AG04450 (cell line): ENCODE results near the gene SMPD3. TPM values are rescaled to one million over a fixed set of nuclear protein-coding genes. Genes with fewer than 3 reads are reported as not detected.

Experiments
- CTCF ChIA-PET: fragments of 300-600, 350-600 bp; formaldehyde crosslinking; extraction: SDS; loops from one replicate; lab custom pipeline; 2022; ENCODE audit warnings: antibody characterized with exemption, inconsistent platforms; lab: Charles Lee
- POLR2A ChIA-PET: fragments of 350-600 bp; formaldehyde crosslinking; extraction: SDS; loops from one replicate; lab custom pipeline; 2021; ENCODE audit warnings: antibody characterized with exemption, inconsistent platforms; lab: Yijun Ruan, JAX
- DNase-seq: peaks from one replicate; pipeline ENCODE4 v3.0.0-alpha.2; 2011; ENCODE audit warnings: low read depth, low spot score
- H3K27ac ChIP-seq: one replicate; pipeline ENCODE4 v1.5.1; 2012; ENCODE audit warnings: low read depth, low read length, control low read depth
- H3K27me3 ChIP-seq: one replicate; pipeline ENCODE4 v1.6.0; 2012; ENCODE audit warnings: low read length; ENCODE audit not compliant: control insufficient read depth, insufficient read depth
- H3K4me3 ChIP-seq: 2 replicates; pipeline ENCODE4 v1.5.1; 2011; ENCODE audit warnings: mild to moderate bottlenecking, low read depth, low read length, control low read depth
- H3K9me3 ChIP-seq: 2 replicates; pipeline ENCODE4 v1.5.1; 2012; ENCODE audit warnings: low read length; ENCODE audit not compliant: control insufficient read depth, insufficient read depth
- polyA plus RNA-seq: library from polyadenylated mRNA; depleted of rRNA; stranded (reverse); fragments of >200 nt; gene quantifications from 2 replicates; pipeline ENCODE4 v1.2.3, GENCODE V29; 2011
- TF ChIP-seq, protein P1 (sequence below): IDR thresholded peaks from 2 replicates; pipeline ENCODE4 v1.5.1; 2011; ENCODE audit warnings: low read depth, low read length, control low read depth, inconsistent platforms

Gene SMPD3
- polyA plus RNA-seq, 1 experiment = not detected

DNA sequence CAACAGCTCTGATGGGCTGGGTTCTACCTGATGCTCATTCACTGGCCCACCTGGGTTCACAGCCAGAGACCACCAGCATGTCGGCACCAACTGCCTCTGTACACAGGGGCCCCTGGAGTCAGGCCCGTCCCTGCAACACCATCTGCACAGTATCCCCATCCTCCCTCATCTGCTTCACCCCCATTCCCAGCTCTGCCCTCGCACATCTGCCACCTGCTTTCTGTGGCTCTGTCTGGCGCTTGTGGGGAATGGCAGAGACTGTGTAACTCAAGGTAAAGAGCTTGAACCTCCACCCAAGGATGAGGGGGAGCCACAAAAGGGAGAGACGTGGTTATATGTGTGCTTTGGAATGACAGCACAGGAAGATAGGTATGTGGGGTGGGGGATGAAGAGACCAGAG, 27.2 kb downstream of the SMPD3 start:
- peaks cover 28% of the 10 kb centered on the region for H3K27me3 ChIP-seq

DNA sequence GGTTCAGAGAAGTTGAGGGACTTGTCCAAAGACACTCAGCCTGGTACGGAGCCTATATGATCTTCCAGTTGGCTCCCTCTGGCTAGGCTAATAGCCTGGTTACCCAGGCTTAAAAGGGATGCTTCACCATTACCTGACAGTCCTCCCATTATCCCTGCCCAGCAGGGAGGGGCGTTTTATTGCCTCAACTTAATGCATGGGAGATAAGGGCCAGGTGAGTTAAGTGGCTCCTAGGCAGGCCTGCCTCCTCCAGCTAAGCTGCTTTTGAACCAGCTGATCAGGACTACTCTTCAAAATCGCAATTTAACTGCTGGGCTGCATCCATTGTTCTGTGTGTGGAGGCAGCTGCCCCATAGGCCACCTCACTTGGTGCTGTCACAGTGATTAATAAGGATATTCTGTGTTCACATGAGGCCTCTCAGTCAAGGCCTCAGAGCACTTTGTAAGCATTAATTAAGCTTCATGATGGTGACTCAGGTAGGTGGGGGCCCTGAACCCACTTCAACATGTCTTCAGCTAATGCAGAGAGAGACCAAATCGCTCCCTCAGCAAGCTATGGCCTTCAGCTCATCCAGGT, 27.9 kb downstream of the SMPD3 start:
- Histone ChIP-seq H3K27me3 (peaks cover 29% of the 10 kb centered on the region), H3K9me3 (no peaks in the 10 kb centered on the region), H3K4me3 (no peak overlapping the region), H3K27ac (no peak overlapping the region)
- no peak for DNase-seq
- TF ChIP-seq, protein P1, sequence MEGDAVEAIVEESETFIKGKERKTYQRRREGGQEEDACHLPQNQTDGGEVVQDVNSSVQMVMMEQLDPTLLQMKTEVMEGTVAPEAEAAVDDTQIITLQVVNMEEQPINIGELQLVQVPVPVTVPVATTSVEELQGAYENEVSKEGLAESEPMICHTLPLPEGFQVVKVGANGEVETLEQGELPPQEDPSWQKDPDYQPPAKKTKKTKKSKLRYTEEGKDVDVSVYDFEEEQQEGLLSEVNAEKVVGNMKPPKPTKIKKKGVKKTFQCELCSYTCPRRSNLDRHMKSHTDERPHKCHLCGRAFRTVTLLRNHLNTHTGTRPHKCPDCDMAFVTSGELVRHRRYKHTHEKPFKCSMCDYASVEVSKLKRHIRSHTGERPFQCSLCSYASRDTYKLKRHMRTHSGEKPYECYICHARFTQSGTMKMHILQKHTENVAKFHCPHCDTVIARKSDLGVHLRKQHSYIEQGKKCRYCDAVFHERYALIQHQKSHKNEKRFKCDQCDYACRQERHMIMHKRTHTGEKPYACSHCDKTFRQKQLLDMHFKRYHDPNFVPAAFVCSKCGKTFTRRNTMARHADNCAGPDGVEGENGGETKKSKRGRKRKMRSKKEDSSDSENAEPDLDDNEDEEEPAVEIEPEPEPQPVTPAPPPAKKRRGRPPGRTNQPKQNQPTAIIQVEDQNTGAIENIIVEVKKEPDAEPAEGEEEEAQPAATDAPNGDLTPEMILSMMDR = no peak
- ChIA-PET CTCF (no interaction called here), POLR2A (no interaction called here)

More for the DNA sequence above, 27.2 kb downstream of the SMPD3 start:
- TF ChIP-seq, protein P1 = no peak
- Histone ChIP-seq H3K27ac (no peak overlapping the region), H3K9me3 (no peaks in the 10 kb centered on the region), H3K4me3 (no peak overlapping the region)
- CTCF ChIA-PET = interaction anchor here (1.1 kb wide), 1 partner anchor 15 kb away, joined by 3 read pairs; no protein-coding TSS in a partner anchor
- POLR2A ChIA-PET = no interaction called here
- DNase-seq = no peak

DNA sequence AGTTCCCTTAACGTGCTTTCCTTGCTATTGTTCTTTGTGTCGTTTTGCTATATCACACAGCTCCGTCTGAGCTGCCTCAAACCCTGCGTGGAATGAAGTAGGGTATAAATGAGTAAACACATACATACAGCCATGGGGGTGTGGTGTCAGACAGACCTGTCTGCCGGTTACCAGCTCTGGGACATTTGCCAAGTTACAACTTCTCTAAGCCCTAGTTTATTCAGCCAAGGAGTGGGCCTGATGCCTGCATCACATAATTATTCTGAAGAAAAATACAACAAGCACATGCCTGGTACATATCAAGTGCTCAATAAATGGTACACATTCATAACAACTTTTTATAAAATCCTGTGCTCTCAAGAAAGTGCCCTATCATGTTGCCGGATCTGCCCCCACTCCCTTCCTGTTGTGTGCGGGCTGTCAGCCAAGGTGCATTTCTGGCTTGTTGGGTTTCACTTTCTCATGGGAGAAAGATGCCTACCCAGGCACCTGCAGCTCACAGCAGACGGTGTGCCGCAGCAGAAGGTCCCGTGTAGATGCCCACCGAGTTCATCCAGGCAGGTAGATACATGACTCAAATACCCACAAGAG, 30.5 kb downstream of the SMPD3 start:
- DNase-seq = no peak
- ChIA-PET POLR2A (no interaction called here), CTCF (no interaction called here)

DNA sequence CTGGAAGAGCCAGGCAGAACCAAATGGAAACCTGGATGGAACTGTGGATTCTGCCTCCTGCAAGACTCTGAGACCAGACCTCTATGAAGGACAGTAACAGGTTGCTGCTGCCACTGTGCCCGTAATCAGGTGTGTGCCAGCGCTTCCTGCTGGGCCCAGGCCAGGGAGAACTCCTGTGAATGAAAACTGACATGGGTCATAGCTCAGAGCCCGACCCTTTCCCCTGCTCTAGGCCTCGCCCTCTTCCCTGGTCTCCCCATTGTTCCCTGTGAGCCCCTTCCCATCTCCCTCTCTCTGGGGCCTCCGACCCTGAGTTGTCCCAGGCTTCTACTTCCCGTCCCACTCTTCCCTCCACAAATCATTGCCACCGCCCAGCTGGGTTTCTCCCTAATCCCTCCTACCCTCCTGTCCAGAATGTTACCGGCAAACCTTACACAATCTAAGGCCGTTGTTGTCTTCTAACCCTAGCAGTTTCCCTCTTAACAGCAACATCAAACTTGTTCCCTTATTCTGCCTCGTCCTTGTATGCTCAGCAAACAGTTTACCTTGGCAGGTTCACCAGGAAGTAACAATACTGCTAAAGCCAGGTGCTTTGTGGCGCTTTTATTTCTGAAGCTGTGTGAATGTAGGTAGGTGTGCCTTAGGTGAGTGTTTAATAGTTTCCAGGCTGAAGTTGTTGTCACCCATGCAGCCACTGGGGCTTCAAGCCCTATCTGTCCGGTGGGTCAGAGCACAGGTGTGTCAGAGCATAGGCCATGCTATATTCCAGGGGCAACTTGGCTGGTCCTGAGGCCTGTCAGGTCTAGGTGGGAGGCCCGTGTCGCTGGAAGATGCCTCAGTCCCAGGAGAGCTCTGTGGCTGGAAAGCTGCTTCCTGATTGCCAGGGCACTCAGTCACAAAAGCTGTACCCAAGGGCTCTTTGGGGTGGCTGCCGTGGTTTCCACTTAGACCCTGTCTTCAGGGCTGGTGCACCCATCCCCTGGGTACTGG, 32.0 kb downstream of the SMPD3 start:
- no peak overlapping the region for H3K27ac ChIP-seq
- CTCF ChIA-PET = interaction anchor here (1.0 to 1.4 kb wide), 2 partner anchors 104 to 112 kb away, joined by 3 to 4 read pairs; no protein-coding TSS in a partner anchor
- no peak for DNase-seq
- H3K9me3 ChIP-seq = no peaks in the 10 kb centered on the region; the same call in 1 of the 2 replicates
- TF ChIP-seq, protein P1 = no peak
- POLR2A ChIA-PET = no interaction called here
- no peak overlapping the region for H3K4me3 ChIP-seq
- peaks cover 40% of the 10 kb centered on the region for H3K27me3 ChIP-seq

More for the DNA sequence above, 30.5 kb downstream of the SMPD3 start:
- H3K27me3 ChIP-seq = peaks cover 34% of the 10 kb centered on the region
- TF ChIP-seq, protein P1 = no peak
- H3K27ac ChIP-seq = no peak overlapping the region
- H3K9me3 ChIP-seq = no peaks in the 10 kb centered on the region
- H3K4me3 ChIP-seq = no peak overlapping the region
